ENCODE measurements around the gene CBR1. TPM values are rescaled to one million over a fixed set of nuclear protein-coding genes. Genes with fewer than 3 reads are reported as not detected.

The CBR1 gene
- total RNA-seq, 1 donor from 2014 or later = 44.2 TPM

- DNase-seq (ENCODE audit: low spot score) = no peak
Observed at GRCh38 chr21:36115138-36115730, 45.4 kb downstream of the CBR1 start.

- no peak for DNase-seq (ENCODE audit: low spot score)
Observed at GRCh38 chr21:36117286-36117741, 47.5 kb downstream of the CBR1 start.

DNA sequence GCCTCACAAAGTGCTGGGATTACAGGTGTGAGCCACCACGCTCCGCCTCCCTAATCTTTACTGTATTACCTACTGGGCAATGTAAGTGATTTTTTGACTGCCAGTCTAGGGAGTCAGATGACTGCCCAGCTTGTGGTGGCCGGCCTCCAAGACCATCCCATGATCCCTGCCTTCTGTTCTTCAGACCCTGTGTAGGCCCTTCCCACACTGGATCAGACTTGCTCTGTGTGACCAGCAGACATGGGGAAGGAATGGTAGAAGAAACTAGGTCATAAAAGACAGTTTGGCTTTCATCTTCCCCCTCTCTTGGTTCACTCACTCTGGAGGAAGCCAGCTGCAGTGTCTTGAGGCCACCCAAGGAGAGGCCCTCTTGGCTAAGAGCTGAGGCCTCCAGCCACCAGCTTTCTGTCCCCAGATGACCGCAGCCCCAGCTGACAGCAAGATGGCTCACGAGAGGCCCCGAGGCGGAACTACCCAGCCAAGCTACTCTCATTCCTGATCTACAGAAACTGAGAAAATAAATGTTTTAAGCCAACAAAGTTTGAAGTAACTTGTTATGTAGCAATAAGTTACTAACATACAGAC, 50.6 kb downstream of the CBR1 start:
- peak; percentile 43 for DNase-seq (ENCODE audit: low spot score)

Other genes with a start within 250 kb of the CBR1 start
- gene SETD4, start 9.5 kb upstream of the CBR1 start, total RNA-seq = 38.2 TPM
- gene CBR3, start 65.1 kb downstream of the CBR1 start, total RNA-seq = 1.8 TPM
- 31.0 TPM for gene DOP1B, start 86.8 kb downstream of the CBR1 start, total RNA-seq